ENCODE results near the gene PACS1.

- TF ChIP-seq EZH2 (IDR thresholded peaks at IDR 0.05; ENCODE audit: insufficient read depth, low read length) (no peak), CTCF (IDR thresholded peaks at IDR 0.05; ENCODE audit: insufficient read depth, low read depth, low read length) (no peak)
These were observed 150.9 kb downstream of the PACS1 start for GRCh38 chr11:66221012-66221411.

All from astrocyte (in vitro differentiated cells and primary cell).